HepG2 (cell line): ENCODE results near the gene ATP6V0A1. TPM values are rescaled to one million over a fixed set of nuclear protein-coding genes. Genes with fewer than 3 reads are reported as not detected.

ENCODE experiments used
- CREB1 ChIP-seq, 2 experiments: fragments of 450-650 bp in 1 of 2; IDR thresholded peaks; 2 replicates each; pipeline ENCODE4 v1.6.1; 2016 to 2017; ENCODE audit warnings: control low read depth in 1 of 2, mild to moderate bottlenecking in 1 of 2, missing compliant biosample characterization in 1 of 2, missing genetic modification characterization in 1 of 2
- MXI1 ChIP-seq: IDR thresholded peaks from 3 replicates; pipeline ENCODE4 v1.6.1; 2012; ENCODE audit warnings: low read depth, low read length, inconsistent platforms, borderline replicate concordance
- MYNN ChIP-seq: sonication (generic); formaldehyde crosslinking; IDR thresholded peaks from 2 replicates; pipeline ENCODE4 v1.4.0; 2020; ENCODE audit warnings: mild to moderate bottlenecking, low read depth, missing genetic modification reagents
- NCOA5 ChIP-seq: sonication (generic); formaldehyde crosslinking; IDR thresholded peaks from 2 replicates; pipeline ENCODE4 v1.4.0; 2020; ENCODE audit warnings: missing genetic modification reagents
- PHF8 ChIP-seq: sonication (generic); formaldehyde crosslinking; IDR thresholded peaks from 2 replicates; pipeline ENCODE4 v1.5.0; 2020; ENCODE audit warnings: missing genetic modification reagents
- POLR2G ChIP-seq: fragments of 200-400 bp; formaldehyde crosslinking; IDR thresholded peaks from 2 replicates; pipeline ENCODE4 v1.6.1; 2018; ENCODE audit warnings: mild to moderate bottlenecking, low read depth, low read length, moderate library complexity
- ZFP36 ChIP-seq: fragments of 150-350 bp; IDR thresholded peaks from 2 replicates; pipeline ENCODE4 v1.6.1; 2018; ENCODE audit warnings: borderline replicate concordance, low read length, low read depth; ENCODE audit not compliant: partially characterized antibody
- ZNF251 ChIP-seq: sonication (generic); formaldehyde crosslinking; IDR thresholded peaks from 2 replicates; pipeline ENCODE4 v1.9.0; 2021; ENCODE audit warnings: mild to moderate bottlenecking, missing genetic modification reagents
- ZNF292 ChIP-seq: sonication (generic); formaldehyde crosslinking; IDR thresholded peaks from 2 replicates; pipeline ENCODE4 v1.8.1; 2022; ENCODE audit warnings: mild to moderate bottlenecking, low read depth, missing genetic modification reagents, borderline replicate concordance
- ZNF432 ChIP-seq: sonication (generic); formaldehyde crosslinking; IDR thresholded peaks from 2 replicates; pipeline ENCODE4 v1.5.0; 2020; ENCODE audit warnings: missing genetic modification reagents, mild to moderate bottlenecking, borderline replicate concordance
- ZNF484 ChIP-seq: sonication (generic); formaldehyde crosslinking; IDR thresholded peaks from 2 replicates; pipeline ENCODE4 v1.5.1; 2020; ENCODE audit warnings: mild to moderate bottlenecking, low read depth, missing genetic modification reagents, borderline replicate concordance
- ZNF567 ChIP-seq: sonication (generic); formaldehyde crosslinking; IDR thresholded peaks from 2 replicates; pipeline ENCODE4 v1.8.1; 2023; ENCODE audit warnings: mild to moderate bottlenecking, missing genetic modification reagents, borderline replicate concordance
- ZNF891 ChIP-seq: sonication (generic); formaldehyde crosslinking; IDR thresholded peaks from 2 replicates; pipeline ENCODE4 v1.5.0; 2020; ENCODE audit warnings: mild to moderate bottlenecking, missing genetic modification reagents
- ZSCAN20 ChIP-seq: sonication (generic); formaldehyde crosslinking; IDR thresholded peaks from 2 replicates; pipeline ENCODE4 v1.4.0; 2020; ENCODE audit warnings: missing genetic modification reagents, mild to moderate bottlenecking, borderline replicate concordance
- ZSCAN29 ChIP-seq: sonication (generic); formaldehyde crosslinking; conservative IDR thresholded peaks from 2 replicates; pipeline ENCODE4 v1.4.0; 2020; ENCODE audit warnings: mild to moderate bottlenecking, missing genetic modification reagents
- ZSCAN9 ChIP-seq: IDR thresholded peaks from 2 replicates; pipeline ENCODE4 v1.6.1; 2016; ENCODE audit warnings: borderline replicate concordance
- polyA plus RNA-seq, 8 experiments: library from polyadenylated mRNA; depleted of rRNA in 3 of 8; stranded (reverse) in 7 of 8; unstranded in 1 of 8; fragments of >200 nt; fragmentation: Illumina TruSeq in 4 of 8; extraction: Trizol in 4 of 8; gene quantifications; 2 replicates each; pipeline versions ENCODE4 v1.2.1 to v1.2.3, GENCODE V29; 2011 to 2016; ENCODE audit warnings: low read depth in 4 of 8, missing spikeins in 1 of 8, mixed read lengths in 1 of 8; ENCODE audit not compliant: insufficient read depth in 1 of 8
- total RNA-seq, 5 experiments: library from RNA; depleted of rRNA; stranded (reverse); fragments of >200 nt; fragmentation: Illumina TruSeq; extraction: Trizol; gene quantifications; 2 replicates each; pipeline ENCODE4 v1.2.3, GENCODE V29; 2016; ENCODE audit warnings: low read depth in 1 of 5
- TF ChIP-seq, protein P1 (sequence below): sonication (generic); formaldehyde crosslinking; IDR thresholded peaks from 2 replicates; pipeline ENCODE4 v1.8.0; 2023; ENCODE audit warnings: mild to moderate bottlenecking, missing genetic modification reagents
- TF ChIP-seq, protein P2 (sequence below), 2 experiments: fragments of 450-650 bp in 1 of 2; sonication (generic) in 1 of 2; formaldehyde crosslinking; IDR thresholded peaks; 2 replicates each; pipeline versions ENCODE4 v1.5.0 to v1.8.0; 2020 to 2022; ENCODE audit warnings: mild to moderate bottlenecking in 1 of 2, missing genetic modification reagents in 1 of 2
- TF ChIP-seq, protein P3 (sequence below): sonication (generic); formaldehyde crosslinking; IDR thresholded peaks from 2 replicates; pipeline ENCODE4 v1.8.1; 2023; ENCODE audit warnings: missing genetic modification reagents, mild to moderate bottlenecking, borderline replicate concordance
- TF ChIP-seq, protein P4 (sequence below): sonication (generic); formaldehyde crosslinking; IDR thresholded peaks from 2 replicates; pipeline ENCODE4 v1.8.0; 2022; ENCODE audit warnings: mild to moderate bottlenecking, missing genetic modification reagents, moderate library complexity
- TF ChIP-seq, protein P5 (sequence below): sonication (generic); formaldehyde crosslinking; IDR thresholded peaks from 2 replicates; pipeline ENCODE4 v1.4.0; 2020; ENCODE audit warnings: missing genetic modification reagents; ENCODE audit errors: not compliant biosample characterization
- TF ChIP-seq, protein P6 (sequence below): sonication (generic); formaldehyde crosslinking; IDR thresholded peaks from 2 replicates; pipeline ENCODE4 v1.4.0; 2020; ENCODE audit warnings: mild to moderate bottlenecking, missing genetic modification reagents

The ATP6V0A1 gene
- total and polyA plus RNA-seq, 2 of the 13 experiments (the other 11 are each of a cell fraction or from before 2014, with no cell fraction given) = 27.9 to 54.1 TPM

DNA sequence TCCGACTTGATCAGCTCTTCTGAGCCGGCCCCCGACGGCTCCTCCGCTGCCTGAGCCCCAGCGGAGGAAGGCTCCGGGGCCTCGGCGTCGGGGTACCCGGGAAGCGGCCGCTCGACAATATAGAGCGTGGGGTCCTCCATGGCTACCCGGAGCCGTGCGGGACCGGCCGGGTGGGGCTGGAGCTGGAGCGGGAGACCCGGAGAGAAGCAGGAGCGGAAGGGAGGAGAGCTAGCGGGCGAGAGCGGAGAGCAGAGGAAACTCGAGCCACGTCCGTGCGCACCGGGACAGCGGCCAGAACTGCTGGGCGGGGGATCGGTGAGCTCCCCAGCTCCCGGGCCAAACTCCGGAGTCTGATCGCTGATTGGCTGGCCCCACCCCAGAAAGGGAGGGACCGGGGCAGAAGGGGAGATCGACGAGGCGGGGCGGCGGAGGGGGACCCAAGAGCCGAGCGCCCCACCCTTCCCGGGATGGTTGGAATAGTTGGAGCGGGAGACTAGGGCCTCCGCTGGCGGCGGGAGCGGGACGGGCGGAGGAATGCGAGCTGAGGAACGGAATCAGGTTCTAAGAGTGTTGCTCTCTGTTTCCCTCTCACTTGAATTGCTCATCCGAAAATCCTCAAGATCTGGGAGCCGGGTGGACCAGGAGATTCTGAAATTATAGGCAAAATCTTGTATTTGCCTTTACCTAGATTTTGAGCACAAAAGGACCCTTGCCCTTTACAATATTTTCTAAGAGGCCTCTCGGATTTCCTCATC is 35.5 kb upstream of the ATP6V0A1 start, which contains the start of gene CAVIN1 (continued):
- TF ChIP-seq ZNF292 (CRISPR knock-in tag) = 0 out of 2 replicates have a peak, but pooled peaks have one; percentile 11
- TF ChIP-seq CREB1 (IDR thresholded peaks at IDR 0.05) = no peak
- no peak for TF ChIP-seq CREB1 (CRISPR knock-in tag; IDR thresholded peaks at IDR 0.05)
- TF ChIP-seq, protein P1, sequence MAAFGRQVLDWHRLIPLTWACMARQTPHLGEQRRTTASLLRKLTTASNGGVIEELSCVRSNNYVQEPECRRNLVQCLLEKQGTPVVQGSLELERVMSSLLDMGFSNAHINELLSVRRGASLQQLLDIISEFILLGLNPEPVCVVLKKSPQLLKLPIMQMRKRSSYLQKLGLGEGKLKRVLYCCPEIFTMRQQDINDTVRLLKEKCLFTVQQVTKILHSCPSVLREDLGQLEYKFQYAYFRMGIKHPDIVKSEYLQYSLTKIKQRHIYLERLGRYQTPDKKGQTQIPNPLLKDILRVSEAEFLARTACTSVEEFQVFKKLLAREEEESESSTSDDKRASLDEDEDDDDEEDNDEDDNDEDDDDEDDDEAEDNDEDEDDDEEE (CRISPR knock-in tag) = no peak
- TF ChIP-seq, protein P2, sequence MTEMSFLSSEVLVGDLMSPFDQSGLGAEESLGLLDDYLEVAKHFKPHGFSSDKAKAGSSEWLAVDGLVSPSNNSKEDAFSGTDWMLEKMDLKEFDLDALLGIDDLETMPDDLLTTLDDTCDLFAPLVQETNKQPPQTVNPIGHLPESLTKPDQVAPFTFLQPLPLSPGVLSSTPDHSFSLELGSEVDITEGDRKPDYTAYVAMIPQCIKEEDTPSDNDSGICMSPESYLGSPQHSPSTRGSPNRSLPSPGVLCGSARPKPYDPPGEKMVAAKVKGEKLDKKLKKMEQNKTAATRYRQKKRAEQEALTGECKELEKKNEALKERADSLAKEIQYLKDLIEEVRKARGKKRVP (CRISPR knock-in tag; IDR thresholded peaks at IDR 0.05) = 0 out of 4 replicates have a peak, but pooled peaks of 1 of the 2 experiments have one; percentile 40
- TF ChIP-seq, protein P3, sequence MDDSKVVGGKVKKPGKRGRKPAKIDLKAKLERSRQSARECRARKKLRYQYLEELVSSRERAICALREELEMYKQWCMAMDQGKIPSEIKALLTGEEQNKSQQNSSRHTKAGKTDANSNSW (CRISPR knock-in tag) = no peak; the same call in 1 of the 2 replicates
- no peak for TF ChIP-seq ZFP36
- TF ChIP-seq, protein P4, sequence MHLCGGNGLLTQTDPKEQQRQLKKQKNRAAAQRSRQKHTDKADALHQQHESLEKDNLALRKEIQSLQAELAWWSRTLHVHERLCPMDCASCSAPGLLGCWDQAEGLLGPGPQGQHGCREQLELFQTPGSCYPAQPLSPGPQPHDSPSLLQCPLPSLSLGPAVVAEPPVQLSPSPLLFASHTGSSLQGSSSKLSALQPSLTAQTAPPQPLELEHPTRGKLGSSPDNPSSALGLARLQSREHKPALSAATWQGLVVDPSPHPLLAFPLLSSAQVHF (CRISPR knock-in tag) = no peak
- no peak; the same call in 1 of the 2 replicates for TF ChIP-seq ZSCAN29 (CRISPR knock-in tag)
- TF ChIP-seq PHF8 (CRISPR knock-in tag) = peak; percentile 84
- no peak for TF ChIP-seq ZNF251 (CRISPR knock-in tag)
- TF ChIP-seq POLR2G = peak; percentile 96
- TF ChIP-seq MYNN (CRISPR knock-in tag) = no peak
- no peak for TF ChIP-seq NCOA5 (CRISPR knock-in tag)
- no peak; the same call in 1 of the 2 replicates for TF ChIP-seq ZNF484 (CRISPR knock-in tag)
- TF ChIP-seq, protein P5, sequence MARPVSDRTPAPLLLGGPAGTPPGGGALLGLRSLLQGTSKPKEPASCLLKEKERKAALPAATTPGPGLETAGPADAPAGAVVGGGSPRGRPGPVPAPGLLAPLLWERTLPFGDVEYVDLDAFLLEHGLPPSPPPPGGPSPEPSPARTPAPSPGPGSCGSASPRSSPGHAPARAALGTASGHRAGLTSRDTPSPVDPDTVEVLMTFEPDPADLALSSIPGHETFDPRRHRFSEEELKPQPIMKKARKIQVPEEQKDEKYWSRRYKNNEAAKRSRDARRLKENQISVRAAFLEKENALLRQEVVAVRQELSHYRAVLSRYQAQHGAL (CRISPR knock-in tag) = peak; percentile 88
- TF ChIP-seq ZNF891 = peak; percentile 92
- TF ChIP-seq ZNF567 (CRISPR knock-in tag) = peak; percentile 87
- no peak for TF ChIP-seq ZNF432 (CRISPR knock-in tag)
- peak; percentile 90 for TF ChIP-seq ZSCAN20 (CRISPR knock-in tag)
- TF ChIP-seq MXI1 = 0 out of 3 replicates have a peak, but pooled peaks have one; percentile 39
- peak; percentile 72 for TF ChIP-seq ZSCAN9 (CRISPR knock-in tag)
- TF ChIP-seq, protein P6, sequence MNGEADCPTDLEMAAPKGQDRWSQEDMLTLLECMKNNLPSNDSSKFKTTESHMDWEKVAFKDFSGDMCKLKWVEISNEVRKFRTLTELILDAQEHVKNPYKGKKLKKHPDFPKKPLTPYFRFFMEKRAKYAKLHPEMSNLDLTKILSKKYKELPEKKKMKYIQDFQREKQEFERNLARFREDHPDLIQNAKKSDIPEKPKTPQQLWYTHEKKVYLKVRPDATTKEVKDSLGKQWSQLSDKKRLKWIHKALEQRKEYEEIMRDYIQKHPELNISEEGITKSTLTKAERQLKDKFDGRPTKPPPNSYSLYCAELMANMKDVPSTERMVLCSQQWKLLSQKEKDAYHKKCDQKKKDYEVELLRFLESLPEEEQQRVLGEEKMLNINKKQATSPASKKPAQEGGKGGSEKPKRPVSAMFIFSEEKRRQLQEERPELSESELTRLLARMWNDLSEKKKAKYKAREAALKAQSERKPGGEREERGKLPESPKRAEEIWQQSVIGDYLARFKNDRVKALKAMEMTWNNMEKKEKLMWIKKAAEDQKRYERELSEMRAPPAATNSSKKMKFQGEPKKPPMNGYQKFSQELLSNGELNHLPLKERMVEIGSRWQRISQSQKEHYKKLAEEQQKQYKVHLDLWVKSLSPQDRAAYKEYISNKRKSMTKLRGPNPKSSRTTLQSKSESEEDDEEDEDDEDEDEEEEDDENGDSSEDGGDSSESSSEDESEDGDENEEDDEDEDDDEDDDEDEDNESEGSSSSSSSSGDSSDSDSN (CRISPR knock-in tag) = peak; percentile 96
